Measurements from ENCODE around the gene PDLIM4. TPM values are rescaled to one million over a fixed set of nuclear protein-coding genes. Genes with fewer than 3 reads are reported as not detected.
A peak's percentile ranks its signal among the peaks of the same experiment; 100 is the strongest.

Gene PDLIM4
- total RNA-seq, 4 donors from 2014 or later: 16.5 to 79.2 (median 47.7) TPM

DNA sequence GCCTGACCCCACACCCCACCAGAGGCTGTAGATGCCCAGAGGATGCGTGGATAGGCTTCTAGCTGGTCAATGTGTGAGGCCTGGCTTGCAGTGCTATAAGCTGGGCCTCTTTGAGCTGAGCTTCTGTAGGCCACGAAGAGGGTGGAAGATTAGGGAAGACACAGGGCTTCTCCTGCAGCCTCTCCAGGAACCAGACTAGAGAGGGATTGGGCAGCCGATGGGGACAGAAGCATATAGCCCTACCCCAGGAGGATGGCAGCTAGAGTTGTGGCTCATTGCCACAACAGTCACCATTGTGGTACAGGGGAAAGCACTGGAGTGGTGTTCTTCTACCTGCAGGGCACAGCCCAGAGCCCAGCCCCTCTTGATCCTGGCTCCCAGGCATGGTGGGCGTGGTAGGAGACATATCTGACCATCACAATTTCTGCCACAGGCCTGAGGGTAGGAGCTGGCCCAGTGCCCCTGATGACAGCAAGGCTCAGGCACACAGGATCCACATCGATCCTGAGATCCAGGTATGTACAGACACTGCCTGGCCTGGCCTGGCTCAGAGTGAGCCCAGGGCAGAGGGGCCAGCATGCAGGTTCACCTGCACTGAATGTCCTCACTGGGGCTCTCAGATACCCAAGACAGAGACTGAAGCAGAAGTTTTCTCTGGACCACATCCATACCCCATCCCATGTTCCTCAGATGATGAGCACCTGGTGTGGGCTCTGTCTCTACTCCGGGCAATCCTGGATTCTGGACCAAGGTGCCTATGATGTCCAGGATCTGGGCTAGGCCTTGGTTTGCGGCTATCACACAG lies 8.7 kb downstream of the PDLIM4 start:
- Histone ChIP-seq H3K4me3 (no peak overlapping the region), H3K36me3 (peaks cover 5 to 97% (median 19%) of the 10 kb centered on the region in 3 donors), H3K27me3 (no peaks in the 10 kb centered on the region), H3K4me1 (peaks cover 25 to 89% (median 43%) of the 10 kb centered on the region in 3 donors), H3K27ac (peak overlapping the region; percentile 63 to 97 (median 94)), H3K9me3 (no peaks in the 10 kb centered on the region)
- intact Hi-C loops (cut with DNase I): no loop called here
- no peak for TF ChIP-seq POLR2A (IDR thresholded peaks at IDR 0.05)
- TF ChIP-seq, protein P1, sequence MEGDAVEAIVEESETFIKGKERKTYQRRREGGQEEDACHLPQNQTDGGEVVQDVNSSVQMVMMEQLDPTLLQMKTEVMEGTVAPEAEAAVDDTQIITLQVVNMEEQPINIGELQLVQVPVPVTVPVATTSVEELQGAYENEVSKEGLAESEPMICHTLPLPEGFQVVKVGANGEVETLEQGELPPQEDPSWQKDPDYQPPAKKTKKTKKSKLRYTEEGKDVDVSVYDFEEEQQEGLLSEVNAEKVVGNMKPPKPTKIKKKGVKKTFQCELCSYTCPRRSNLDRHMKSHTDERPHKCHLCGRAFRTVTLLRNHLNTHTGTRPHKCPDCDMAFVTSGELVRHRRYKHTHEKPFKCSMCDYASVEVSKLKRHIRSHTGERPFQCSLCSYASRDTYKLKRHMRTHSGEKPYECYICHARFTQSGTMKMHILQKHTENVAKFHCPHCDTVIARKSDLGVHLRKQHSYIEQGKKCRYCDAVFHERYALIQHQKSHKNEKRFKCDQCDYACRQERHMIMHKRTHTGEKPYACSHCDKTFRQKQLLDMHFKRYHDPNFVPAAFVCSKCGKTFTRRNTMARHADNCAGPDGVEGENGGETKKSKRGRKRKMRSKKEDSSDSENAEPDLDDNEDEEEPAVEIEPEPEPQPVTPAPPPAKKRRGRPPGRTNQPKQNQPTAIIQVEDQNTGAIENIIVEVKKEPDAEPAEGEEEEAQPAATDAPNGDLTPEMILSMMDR (IDR thresholded peaks at IDR 0.05): no peak
- WGBS, 2 donors: 58 to 61% methylated on average over 2 to 3 of the region's 7 CpGs
- no peak for DNase-seq

DNA sequence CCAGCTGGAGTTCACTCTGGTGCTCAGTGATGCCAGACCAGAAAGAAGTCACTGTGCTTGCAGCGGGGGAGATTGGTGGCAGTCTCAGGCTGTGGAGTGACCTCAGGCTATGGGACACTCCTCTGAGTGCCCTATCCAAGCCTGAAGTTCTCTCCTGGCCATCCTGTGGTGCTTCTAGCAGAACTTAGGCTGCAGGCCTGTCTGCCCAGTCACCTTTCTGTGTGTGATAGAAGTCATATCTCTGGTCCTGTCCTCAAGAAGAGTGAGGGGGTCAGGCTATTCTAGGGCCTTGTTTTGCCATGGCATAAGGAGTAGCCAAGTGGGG lies 9.3 kb downstream of the PDLIM4 start:
- Histone ChIP-seq H3K36me3 (peaks cover 8 to 97% (median 20%) of the 10 kb centered on the region in 3 donors), H3K4me3 (no peak overlapping the region), H3K27me3 (no peaks in the 10 kb centered on the region), H3K27ac (peak overlapping the region in 3 of 4 donors; percentile 94 to 97 (median 95)), H3K4me1 (peaks cover 21 to 83% (median 38%) of the 10 kb centered on the region in 3 donors), H3K9me3 (no peaks in the 10 kb centered on the region)
- WGBS, 2 donors: 100% methylated on average over 1 of the region's 1 CpG; no CpG with 5 or more reads in 1 of the 2 donors
- no peak for TF ChIP-seq POLR2A (IDR thresholded peaks at IDR 0.05)
- TF ChIP-seq, protein P1 (IDR thresholded peaks at IDR 0.05): no peak
- intact Hi-C loops (cut with DNase I): no loop called here
- no peak for DNase-seq

DNA sequence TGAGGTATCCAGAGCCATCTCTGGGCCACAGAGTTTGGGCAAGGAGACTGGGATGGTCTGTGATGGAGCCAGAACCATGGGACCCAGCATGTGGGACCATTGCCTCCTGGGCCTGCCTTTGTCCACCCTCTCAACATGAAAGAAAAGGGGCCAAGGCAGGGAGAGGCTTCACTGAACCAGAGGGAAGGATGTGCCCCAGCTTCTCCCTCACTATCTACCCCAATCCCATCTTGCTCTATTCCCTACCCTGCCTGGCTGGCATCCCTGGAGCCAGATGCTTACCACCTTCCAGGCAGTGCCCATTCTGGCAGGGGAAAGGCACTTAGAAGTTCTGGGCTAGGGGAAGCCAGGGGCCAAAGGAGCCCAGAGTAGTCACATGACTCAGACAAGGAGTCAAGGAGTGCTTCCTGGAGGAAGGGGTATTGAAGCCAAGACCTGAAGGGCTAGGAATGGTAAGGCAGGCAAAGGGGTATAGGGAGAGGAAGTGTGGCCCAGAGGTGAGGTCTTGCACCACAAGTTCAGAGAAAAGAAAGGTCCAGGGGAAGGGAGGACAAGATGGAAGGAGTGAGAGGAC lies 9.8 kb downstream of the PDLIM4 start:
- Histone ChIP-seq H3K4me1 (peaks cover 21 to 79% (median 38%) of the 10 kb centered on the region in 3 donors), H3K36me3 (peaks cover 13 to 97% (median 20%) of the 10 kb centered on the region in 3 donors), H3K9me3 (no peaks in the 10 kb centered on the region), H3K4me3 (no peak overlapping the region), H3K27ac (peak overlapping the region in 3 of 4 donors; percentile 94 to 97 (median 95)), H3K27me3 (no peaks in the 10 kb centered on the region)
- DNase-seq: no peak
- intact Hi-C loops (cut with DNase I): no loop called here
- TF ChIP-seq, protein P1 (IDR thresholded peaks at IDR 0.05): no peak
- TF ChIP-seq POLR2A (IDR thresholded peaks at IDR 0.05): no peak

DNA sequence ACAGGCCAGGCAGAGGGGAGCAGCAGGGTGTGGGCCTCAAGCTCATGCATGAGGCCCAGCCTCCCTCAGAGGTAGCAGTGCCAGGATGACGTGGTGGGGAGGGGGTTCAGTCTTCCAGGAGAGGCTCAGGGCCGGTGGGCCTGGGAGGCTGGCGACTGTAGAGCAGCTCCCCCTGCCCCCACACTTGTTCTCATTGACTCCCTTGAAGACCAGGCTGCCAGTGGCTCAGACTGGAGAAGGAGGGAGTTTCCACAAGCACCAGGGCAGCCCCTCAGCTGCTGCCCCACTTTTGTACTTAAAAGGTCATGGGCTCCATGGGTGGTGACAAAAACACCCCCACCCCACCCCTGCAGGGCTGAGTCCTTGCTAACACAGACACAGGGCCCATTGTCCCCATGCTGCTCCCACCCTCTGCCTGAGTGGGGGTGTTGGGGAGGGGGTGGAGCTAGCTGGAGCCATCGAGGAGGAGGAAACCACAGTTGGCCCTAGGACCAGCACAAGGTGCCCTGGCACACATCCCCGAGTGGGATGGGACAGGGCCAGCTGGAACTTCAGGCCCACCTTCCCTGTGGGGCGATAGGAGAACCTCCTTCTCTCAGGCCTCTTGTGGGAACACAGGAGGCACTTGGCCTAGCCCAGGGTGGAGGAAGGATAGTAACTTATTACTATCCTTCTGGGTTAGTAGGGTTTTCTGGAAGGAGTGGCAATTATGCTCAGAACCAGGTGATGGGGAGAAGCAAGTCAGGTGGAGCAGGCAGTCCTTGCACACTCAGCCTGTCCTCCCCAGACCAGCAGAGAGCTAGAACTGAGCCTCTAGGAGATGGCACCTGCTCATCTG lies 10.7 kb downstream of the PDLIM4 start:
- peaks cover 18 to 78% (median 37%) of the 10 kb centered on the region in 3 donors for H3K4me1 ChIP-seq
- TF ChIP-seq, protein P1 (IDR thresholded peaks at IDR 0.05): no peak
- no peak for TF ChIP-seq POLR2A (IDR thresholded peaks at IDR 0.05)
- H3K27me3 ChIP-seq: no peaks in the 10 kb centered on the region
- no peaks in the 10 kb centered on the region for H3K9me3 ChIP-seq
- WGBS, 2 donors: 47 to 60% methylated on average over 1 to 5 of the region's 6 CpGs
- no peak for DNase-seq
- intact Hi-C loops (cut with DNase I): no loop called here
- H3K27ac ChIP-seq: peak overlapping the region in 3 of 4 donors; percentile 94 to 97 (median 95)
- H3K36me3 ChIP-seq: peaks cover 13 to 96% (median 20%) of the 10 kb centered on the region in 3 donors
- no peak overlapping the region for H3K4me3 ChIP-seq
